ENCODE measurements around the gene FRMD4A. TPM values are rescaled to one million over a fixed set of nuclear protein-coding genes. Genes with fewer than 3 reads are reported as not detected.

Gene FRMD4A
- total RNA-seq, 1 donor from 2014 or later = 28.2 TPM

GRCh38 chr10:13703997-13704536, 626.7 kb downstream of the FRMD4A start:
- no peak for DNase-seq (ENCODE audit: low read depth)
- Histone ChIP-seq H3K36me3 (ENCODE audit: control insufficient read depth, insufficient read depth, low read length) (peaks cover 4% of the 10 kb centered on the region), H3K4me3 (ENCODE audit: low read depth, low read length) (no peak overlapping the region), H3K27me3 (ENCODE audit: control insufficient read depth, insufficient read depth, low read length) (no peaks in the 10 kb centered on the region)
- no peak for TF ChIP-seq CTCF (IDR thresholded peaks at IDR 0.05; ENCODE audit: insufficient read depth, low read length, poor library complexity, severe bottlenecking)

- DNase-seq (ENCODE audit: low read depth) = no peak
- no peak for TF ChIP-seq CTCF (IDR thresholded peaks at IDR 0.05; ENCODE audit: insufficient read depth, low read length, poor library complexity, severe bottlenecking)
- Histone ChIP-seq H3K27me3 (ENCODE audit: control insufficient read depth, insufficient read depth, low read length) (no peaks in the 10 kb centered on the region), H3K36me3 (ENCODE audit: control insufficient read depth, insufficient read depth, low read length) (peaks cover 4% of the 10 kb centered on the region), H3K4me3 (ENCODE audit: low read depth, low read length) (no peak overlapping the region)
These were observed 627.5 kb downstream of the FRMD4A start for GRCh38 chr10:13703101-13703818.

GRCh38 chr10:13701157-13701919, 629.4 kb downstream of the FRMD4A start:
- TF ChIP-seq CTCF (IDR thresholded peaks at IDR 0.05; ENCODE audit: insufficient read depth, low read length, poor library complexity, severe bottlenecking) = no peak
- DNase-seq (ENCODE audit: low read depth) = no peak
- H3K36me3 ChIP-seq (ENCODE audit: control insufficient read depth, insufficient read depth, low read length) = peaks cover 4% of the 10 kb centered on the region
- no peaks in the 10 kb centered on the region for H3K27me3 ChIP-seq (ENCODE audit: control insufficient read depth, insufficient read depth, low read length)
- no peak overlapping the region for H3K4me3 ChIP-seq (ENCODE audit: low read depth, low read length)

- no peak for TF ChIP-seq CTCF (IDR thresholded peaks at IDR 0.05; ENCODE audit: insufficient read depth, low read length, poor library complexity, severe bottlenecking)
- Histone ChIP-seq H3K36me3 (ENCODE audit: control insufficient read depth, insufficient read depth, low read length) (peaks cover 4% of the 10 kb centered on the region), H3K4me3 (ENCODE audit: low read depth, low read length) (no peak overlapping the region), H3K27me3 (ENCODE audit: control insufficient read depth, insufficient read depth, low read length) (no peaks in the 10 kb centered on the region)
- DNase-seq (ENCODE audit: low read depth) = no peak
These were observed 630.1 kb downstream of the FRMD4A start for GRCh38 chr10:13700473-13701144.

GRCh38 chr10:13699216-13699615, 631.5 kb downstream of the FRMD4A start:
- no peak for DNase-seq (ENCODE audit: low read depth)
- Histone ChIP-seq H3K4me3 (ENCODE audit: low read depth, low read length) (no peak overlapping the region), H3K27me3 (ENCODE audit: control insufficient read depth, insufficient read depth, low read length) (no peaks in the 10 kb centered on the region), H3K36me3 (ENCODE audit: control insufficient read depth, insufficient read depth, low read length) (peaks cover 4% of the 10 kb centered on the region)
- TF ChIP-seq CTCF (IDR thresholded peaks at IDR 0.05; ENCODE audit: insufficient read depth, low read length, poor library complexity, severe bottlenecking) = no peak
